AG08396 (cell line): ENCODE results near the gene VTI1A.
A peak's percentile ranks its signal among the peaks of the same experiment; 100 is the strongest.

Experiments
- DNase-seq: peaks from one replicate; pipeline ENCODE4 v3.0.0; 2012; ENCODE audit warnings: low spot score, mixed read lengths

The VTI1A gene

GRCh38 chr10:112758961-112759360, 311.9 kb downstream of the VTI1A start:
- no peak for DNase-seq

DNA sequence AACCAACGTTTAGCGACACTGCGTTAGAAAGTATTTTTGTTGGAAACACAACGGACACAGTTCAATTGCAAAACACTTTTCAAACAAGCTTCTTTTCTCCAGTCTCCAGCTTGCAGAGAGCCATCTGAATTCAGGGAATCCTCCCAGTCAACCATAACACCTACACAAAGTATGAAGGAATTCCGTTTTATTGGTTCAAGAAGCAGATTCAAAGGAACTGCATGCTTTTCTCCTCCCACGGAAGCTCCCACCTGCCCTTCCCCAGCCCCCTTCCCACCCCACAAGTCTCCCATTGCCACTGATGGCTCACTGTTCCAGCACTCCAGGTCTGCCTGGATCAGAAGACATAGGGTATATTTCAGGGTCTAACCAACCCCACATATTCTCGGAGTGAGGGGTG, 312.5 kb downstream of the VTI1A start:
- no peak for DNase-seq

GRCh38 chr10:112761256-112761655, 314.2 kb downstream of the VTI1A start:
- DNase-seq, result no peak

DNA sequence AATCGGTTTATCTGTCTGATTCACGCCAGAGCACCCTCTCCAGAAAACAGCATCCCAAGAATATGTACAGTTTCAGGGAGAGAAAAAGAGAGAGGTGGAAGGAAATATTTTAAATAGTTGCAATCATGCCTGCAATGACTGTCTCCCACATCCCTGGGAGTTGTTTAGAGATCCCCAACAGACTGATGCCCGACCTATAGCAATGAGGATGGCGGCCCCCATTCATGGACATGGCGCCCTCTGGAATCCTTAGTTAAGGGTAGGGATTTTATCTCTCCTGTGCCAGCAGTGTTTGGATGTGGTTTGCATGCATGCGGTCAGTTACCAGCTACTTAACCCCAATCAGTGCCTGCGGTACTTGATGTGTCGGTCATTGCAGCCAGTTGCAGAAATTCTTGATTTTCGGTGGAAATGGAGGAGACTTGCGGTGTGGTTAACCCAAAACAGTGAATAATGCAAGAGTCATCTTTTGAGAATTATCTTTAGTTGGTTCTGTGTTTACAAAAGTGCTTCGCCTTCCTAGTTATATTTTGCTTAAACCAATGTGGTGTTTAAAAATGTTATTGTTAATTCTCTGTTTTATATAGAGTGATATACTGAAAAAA, 317.0 kb downstream of the VTI1A start:
- peak; percentile 14 for DNase-seq

GRCh38 chr10:112765717-112766235, 318.8 kb downstream of the VTI1A start:
- DNase-seq, result no peak

- no peak for DNase-seq
Measured at GRCh38 chr10:112766636-112767035, 319.6 kb downstream of the VTI1A start.

DNA sequence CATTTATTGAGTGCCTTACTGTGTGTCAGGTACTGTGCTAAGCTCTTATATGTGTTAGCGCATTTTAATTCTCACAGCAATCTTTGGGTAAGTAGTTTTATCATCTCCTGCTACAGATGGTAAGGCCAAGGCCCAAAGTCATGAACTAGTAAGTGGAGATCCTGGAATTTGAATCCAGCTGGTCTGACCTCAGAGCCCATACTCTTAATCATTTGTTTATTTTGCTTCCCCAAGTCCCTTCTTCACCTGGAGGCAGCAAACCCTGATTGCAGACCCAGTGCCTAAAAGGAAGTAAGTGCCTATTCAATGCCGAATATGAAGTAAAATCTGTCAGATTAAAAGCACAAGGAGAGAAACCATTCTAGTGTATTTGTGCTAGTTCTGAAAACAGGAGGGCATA, 320.1 kb downstream of the VTI1A start:
- no peak for DNase-seq

DNA sequence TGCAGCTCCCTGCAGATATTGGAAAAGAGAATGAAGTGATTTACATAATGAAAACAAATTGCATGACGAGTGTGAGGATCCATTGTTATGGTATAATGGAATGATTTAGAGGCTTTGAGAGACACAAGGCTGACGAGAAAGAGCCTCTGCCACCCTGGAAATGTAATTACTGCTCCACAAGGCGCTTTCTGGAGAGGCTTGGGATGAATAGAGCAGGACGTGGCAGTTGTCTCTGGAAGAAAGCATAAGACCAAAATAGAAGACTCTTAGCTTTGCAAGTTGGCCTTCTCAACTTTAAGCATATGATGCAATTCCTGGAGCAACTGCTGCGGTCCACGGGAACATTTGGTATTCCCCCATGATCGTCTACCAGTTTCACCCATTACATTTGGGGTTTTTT, 321.1 kb downstream of the VTI1A start:
- no peak for DNase-seq

DNA sequence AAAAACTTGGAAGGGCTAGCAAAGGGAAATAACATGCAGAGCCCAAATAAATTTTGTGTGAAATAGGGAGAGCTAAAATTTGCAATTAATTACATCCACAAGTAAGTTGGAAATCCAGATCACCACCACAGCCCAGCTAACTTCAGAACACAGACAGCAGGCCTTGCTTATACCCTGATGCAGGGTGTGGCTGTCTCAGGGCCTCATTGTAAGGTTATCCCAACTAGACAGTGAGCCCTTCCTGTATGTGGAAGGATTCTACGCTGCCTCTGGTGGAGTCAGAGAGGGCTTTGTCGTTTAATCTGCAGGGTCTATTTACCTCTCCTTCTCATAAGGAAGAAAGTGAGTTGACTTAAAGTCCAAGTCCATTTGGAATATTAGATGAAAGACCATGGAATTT, 322.1 kb downstream of the VTI1A start:
- DNase-seq, result no peak

DNA sequence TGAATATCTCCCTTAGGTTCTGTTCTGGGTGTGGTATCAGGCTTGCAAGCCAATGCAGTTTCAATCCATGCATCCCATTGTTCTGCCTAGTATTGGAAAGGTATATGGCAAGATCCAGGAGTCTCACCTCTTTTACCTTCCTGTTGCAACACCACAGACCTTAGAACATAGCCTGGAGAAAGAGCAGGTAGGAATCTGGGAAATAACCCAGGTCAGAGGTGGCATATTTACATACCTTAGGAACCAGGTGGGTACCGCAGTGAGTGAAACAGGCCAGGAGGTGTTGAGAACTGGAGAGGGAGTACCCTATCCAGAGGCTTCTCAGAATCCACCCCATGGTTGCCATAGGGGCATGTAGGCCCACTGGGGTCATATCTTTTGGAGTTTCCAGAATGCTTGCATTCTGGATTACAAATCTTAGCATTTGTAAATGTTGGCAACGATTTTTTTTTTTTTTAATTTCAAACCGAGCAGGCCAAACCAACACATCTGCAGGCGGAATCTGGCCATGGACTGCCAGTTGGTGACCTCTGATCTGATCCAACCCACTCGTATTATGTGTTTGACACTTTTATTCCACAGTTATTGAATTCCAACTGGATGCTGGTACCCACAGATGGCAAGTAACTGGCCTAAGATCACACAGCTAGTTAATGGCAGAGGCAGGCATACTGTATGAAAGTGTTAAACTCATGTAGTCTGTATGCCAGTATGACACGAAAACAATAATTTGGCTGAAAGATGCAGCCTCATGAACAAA, 322.8 kb downstream of the VTI1A start:
- DNase-seq, result no peak

- no peak for DNase-seq
Measured at GRCh38 chr10:112771733-112772132, 324.7 kb downstream of the VTI1A start.

DNA sequence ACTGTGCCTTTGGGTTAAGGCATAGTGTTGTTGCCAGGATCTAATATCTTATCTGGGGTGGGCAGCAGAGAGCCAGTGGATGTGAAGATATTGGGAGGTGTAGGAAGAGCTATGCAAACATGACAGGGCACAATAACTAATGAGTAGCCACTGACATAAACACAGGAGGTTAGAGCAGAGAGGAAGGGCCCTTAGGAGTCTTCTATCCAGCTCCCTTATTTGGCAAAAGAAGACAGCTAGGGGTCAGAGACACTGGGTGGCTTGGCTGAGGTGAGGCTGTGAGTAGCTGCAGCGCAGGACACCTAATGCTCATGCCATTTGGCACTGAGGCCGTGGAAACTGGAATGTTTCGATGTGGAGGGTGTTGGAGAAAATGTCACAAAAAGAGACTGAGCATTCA, 326.8 kb downstream of the VTI1A start:
- DNase-seq, result no peak

- DNase-seq, result no peak
Measured at GRCh38 chr10:112774210-112774609, 327.2 kb downstream of the VTI1A start.

GRCh38 chr10:112774798-112775197, 327.8 kb downstream of the VTI1A start:
- DNase-seq, result no peak

GRCh38 chr10:112775381-112775780, 328.4 kb downstream of the VTI1A start:
- no peak for DNase-seq

GRCh38 chr10:112775892-112776674, 329.1 kb downstream of the VTI1A start:
- DNase-seq, result no peak

GRCh38 chr10:112778579-112778978, 331.6 kb downstream of the VTI1A start:
- DNase-seq, result no peak

DNA sequence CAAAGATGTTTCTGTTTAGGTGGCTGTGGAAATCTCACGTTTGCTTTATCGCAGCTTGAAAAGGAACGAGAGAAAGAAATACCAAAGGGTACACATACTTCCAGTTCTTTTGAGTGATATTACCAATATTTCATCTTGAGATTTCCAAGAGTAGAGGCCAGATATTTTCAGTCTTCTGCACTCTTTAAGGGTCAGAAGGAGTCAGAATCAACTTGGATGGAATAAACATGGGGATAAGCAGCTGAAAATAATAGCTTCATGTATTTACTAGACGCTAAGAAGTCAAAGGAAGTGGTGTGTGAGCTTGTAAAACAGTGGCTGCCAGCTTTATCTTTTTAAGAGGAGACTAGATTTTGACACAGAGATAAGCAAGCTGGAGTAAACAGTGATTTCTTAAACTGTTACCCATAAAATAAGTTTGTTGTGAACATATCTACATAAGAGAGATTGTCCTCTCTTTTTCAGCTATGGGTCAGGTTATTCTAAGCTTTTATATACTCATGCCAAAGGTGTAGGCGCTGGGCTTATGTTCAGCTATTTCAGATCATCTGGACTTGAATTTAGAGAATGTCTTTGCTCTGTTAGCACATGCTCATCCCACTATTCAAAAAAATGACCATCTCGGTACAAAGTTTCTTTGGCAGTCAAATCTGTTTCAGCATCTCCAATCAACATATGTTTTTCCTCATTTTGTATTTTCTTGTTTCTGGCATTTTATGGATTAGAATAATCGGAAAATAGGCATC, 332.2 kb downstream of the VTI1A start:
- DNase-seq, result no peak

- no peak for DNase-seq
Measured at GRCh38 chr10:112782200-112782907, 335.3 kb downstream of the VTI1A start.

GRCh38 chr10:112783351-112784021, 336.5 kb downstream of the VTI1A start:
- no peak for DNase-seq

DNA sequence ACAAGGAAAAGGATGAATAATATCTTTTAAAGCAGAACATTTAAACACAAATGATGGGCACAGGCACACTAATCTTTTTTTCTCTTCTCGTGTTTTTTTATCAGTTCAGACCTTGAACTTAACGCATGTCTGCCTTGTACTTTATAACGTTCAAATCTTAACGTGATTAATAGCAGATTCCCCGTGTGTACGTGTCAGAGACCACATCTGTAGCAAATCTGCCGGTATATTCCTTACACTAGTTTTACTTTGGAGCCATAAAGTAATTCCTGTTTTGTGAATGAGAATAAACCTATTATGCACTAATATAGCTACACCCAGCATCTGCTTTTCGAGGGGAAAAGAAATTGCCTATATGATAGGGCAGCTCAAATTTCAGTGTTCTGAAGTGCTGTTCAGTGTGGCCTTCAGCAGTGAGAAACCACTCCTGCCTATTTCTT, 337.0 kb downstream of the VTI1A start:
- no peak for DNase-seq
